Thyroid gland (tissue), 4 donors: ENCODE measurements around the gene GTF3C5. TPM values are rescaled to one million over a fixed set of nuclear protein-coding genes. Genes with fewer than 3 reads are reported as not detected.

Experiments used
- DNase-seq, 2 donors: peaks; one replicate each; pipeline ENCODE4 v3.0.0-alpha.2; 2019
- H3K27ac ChIP-seq, 3 donors: fragments of 200-600 bp; sonication (generic); 1 replicate in 2 of 3; 2 replicates in 1 of 3; pipeline ENCODE4 v1.5.1; 2016 to 2019; ENCODE audit warnings: mild to moderate bottlenecking in 1 of 3, moderate library complexity in 1 of 3
- H3K27me3 ChIP-seq: fragments of 200-600 bp; sonication (generic); one replicate; pipeline ENCODE4 v1.5.1; 2019
- H3K36me3 ChIP-seq, 2 donors: fragments of 200-600 bp; sonication (generic); one replicate each; pipeline ENCODE4 v1.5.1; 2016 to 2019
- H3K4me1 ChIP-seq, 2 donors: fragments of 200-600 bp; sonication (generic); one replicate each; pipeline ENCODE4 v1.5.1; 2017 to 2019
- H3K4me3 ChIP-seq, 3 donors: fragments of 200-600 bp; sonication (generic); replicated peaks in 1 of 3; 1 replicate in 2 of 3; 2 replicates in 1 of 3; pipeline ENCODE4 v1.5.1; 2016; ENCODE audit warnings: mild to moderate bottlenecking in 1 of 3
- H3K9me3 ChIP-seq: fragments of 200-600 bp; sonication (generic); one replicate; pipeline ENCODE4 v1.5.1; 2017
- POLR2A ChIP-seq, 2 donors: fragments of 450-650 bp; IDR thresholded peaks; one replicate each; pipeline ENCODE4 v1.6.1; 2017; ENCODE audit warnings: antibody characterized with exemption in 2 of 2, mild to moderate bottlenecking in 2 of 2, moderate library complexity in 1 of 2
- WGBS, 2 donors: methylation state at CpG; one replicate each; pipeline ENCODE4 v1.1.5; 2017; 5-methylcytosine and 5-hydroxymethylcytosine counted together
- intact Hi-C: fragments of 100-400 bp; cut with DNase I; formaldehyde crosslinking; loops from one replicate; pipeline ENCODE4 v1.15.1; 2023
- microRNA-seq: library from miRNA; unstranded; fragments of <30 nt; microRNA quantifications from one replicate; pipeline ENCODE4, GENCODE V29; 2016
- small RNA-seq: library from RNA; depleted of rRNA; stranded (forward); fragments of <200 nt; gene quantifications from one replicate; pipeline ENCODE3, GENCODE V24; 2016
- total RNA-seq, 4 donors: library from RNA; depleted of rRNA; stranded (reverse); fragments of >200 nt; gene quantifications; one replicate each; pipeline ENCODE4 v1.2.3, GENCODE V29; 2016
- TF ChIP-seq, protein P1 (sequence below), 6 experiments: fragments of 200-600 bp in 3 of 6; fragments of 450-650 bp in 3 of 6; sonication (generic) in 3 of 6; IDR thresholded peaks; one replicate each; pipeline ENCODE4 v1.5.1; 2016 to 2019; ENCODE audit warnings: antibody characterized with exemption in 6 of 6, mild to moderate bottlenecking in 2 of 6, inconsistent platforms in 1 of 6, moderate library complexity in 1 of 6

GTF3C5 gene
- total RNA-seq, 4 donors from 2014 or later = 49.3 to 69.0 (median 56.8) TPM

DNA sequence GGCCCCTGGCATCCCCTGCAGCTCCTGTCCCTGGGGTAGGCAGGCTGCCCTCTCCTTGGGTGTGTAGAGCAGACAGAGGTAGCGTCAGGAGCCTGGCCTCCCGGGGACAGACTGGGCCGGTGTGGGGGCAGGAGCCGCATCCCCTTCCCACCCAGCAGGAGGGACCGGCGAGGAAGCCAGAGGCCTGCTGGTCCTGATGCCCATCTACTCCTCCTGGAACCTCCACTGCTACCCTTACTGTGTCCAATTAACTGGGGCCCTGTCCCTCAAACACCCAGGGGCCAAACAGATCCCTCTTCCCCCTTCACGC is 74.6 kb downstream of the GTF3C5 start:
- H3K36me3 ChIP-seq = peaks cover 62 to 69% of the 10 kb centered on the region in 2 donors

DNA sequence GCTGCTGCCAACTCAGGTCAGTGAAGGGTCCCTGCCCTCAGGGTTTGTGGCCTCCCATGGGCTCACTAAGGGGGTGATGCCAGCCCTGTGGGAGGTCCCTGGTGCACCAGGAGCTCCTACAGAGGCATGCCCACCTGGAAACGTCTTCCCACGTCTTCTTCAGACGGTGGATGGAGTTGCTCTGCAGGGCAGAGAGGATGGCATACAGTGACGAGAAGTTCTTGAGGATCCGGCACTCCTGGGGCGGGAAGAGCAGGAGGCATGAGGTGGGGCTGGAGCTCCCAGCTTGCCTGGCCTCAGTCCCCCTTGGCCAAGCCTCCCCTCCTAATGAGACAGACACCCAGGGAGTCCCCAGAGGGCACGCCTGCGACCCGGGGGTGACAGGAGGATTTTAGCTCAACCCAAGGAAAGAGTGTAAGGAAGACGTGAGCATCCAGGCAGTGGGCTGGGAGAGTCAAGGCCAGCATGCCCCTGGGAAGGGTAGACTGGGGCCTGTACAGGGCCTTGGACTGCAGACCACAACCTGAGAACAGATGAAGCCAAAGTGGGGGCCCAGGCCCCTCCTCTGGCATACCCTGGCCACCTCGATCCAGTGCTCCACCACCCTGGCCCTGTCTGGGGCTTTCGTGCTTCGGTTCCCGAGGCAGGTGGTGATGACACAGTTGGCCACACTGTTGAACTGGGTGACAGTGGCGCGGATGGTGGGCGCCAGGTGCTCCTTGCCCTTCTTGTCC is 75.9 kb downstream of the GTF3C5 start:
- H3K4me3 ChIP-seq = no peak overlapping the region
- no peak for TF ChIP-seq POLR2A (IDR thresholded peaks at IDR 0.05)
- TF ChIP-seq, protein P1, sequence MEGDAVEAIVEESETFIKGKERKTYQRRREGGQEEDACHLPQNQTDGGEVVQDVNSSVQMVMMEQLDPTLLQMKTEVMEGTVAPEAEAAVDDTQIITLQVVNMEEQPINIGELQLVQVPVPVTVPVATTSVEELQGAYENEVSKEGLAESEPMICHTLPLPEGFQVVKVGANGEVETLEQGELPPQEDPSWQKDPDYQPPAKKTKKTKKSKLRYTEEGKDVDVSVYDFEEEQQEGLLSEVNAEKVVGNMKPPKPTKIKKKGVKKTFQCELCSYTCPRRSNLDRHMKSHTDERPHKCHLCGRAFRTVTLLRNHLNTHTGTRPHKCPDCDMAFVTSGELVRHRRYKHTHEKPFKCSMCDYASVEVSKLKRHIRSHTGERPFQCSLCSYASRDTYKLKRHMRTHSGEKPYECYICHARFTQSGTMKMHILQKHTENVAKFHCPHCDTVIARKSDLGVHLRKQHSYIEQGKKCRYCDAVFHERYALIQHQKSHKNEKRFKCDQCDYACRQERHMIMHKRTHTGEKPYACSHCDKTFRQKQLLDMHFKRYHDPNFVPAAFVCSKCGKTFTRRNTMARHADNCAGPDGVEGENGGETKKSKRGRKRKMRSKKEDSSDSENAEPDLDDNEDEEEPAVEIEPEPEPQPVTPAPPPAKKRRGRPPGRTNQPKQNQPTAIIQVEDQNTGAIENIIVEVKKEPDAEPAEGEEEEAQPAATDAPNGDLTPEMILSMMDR (IDR thresholded peaks at IDR 0.05) = no peak
- H3K27me3 ChIP-seq = no peaks in the 10 kb centered on the region
- intact Hi-C loops = no loop called here
- H3K9me3 ChIP-seq = no peaks in the 10 kb centered on the region
- H3K4me1 ChIP-seq = no peaks in the 10 kb centered on the region
- H3K36me3 ChIP-seq = peaks cover 49 to 58% of the 10 kb centered on the region in 2 donors
- 92 to 96% methylated on average over 11 to 17 of the region's 17 CpGs for WGBS, 2 donors
- no peak overlapping the region for H3K27ac ChIP-seq
- DNase-seq = no peak

More for the DNA sequence above, 74.6 kb downstream of the GTF3C5 start:
- WGBS, 2 donors = 92 to 100% methylated on average over 1 to 7 of the region's 7 CpGs
- no peak for TF ChIP-seq POLR2A (IDR thresholded peaks at IDR 0.05)
- TF ChIP-seq, protein P1 (IDR thresholded peaks at IDR 0.05) = no peak
- no peak for DNase-seq
- Histone ChIP-seq H3K27ac (no peak overlapping the region), H3K4me3 (no peak overlapping the region), H3K4me1 (no peaks in the 10 kb centered on the region), H3K9me3 (no peaks in the 10 kb centered on the region), H3K27me3 (no peaks in the 10 kb centered on the region)
- intact Hi-C loops = no loop called here

DNA sequence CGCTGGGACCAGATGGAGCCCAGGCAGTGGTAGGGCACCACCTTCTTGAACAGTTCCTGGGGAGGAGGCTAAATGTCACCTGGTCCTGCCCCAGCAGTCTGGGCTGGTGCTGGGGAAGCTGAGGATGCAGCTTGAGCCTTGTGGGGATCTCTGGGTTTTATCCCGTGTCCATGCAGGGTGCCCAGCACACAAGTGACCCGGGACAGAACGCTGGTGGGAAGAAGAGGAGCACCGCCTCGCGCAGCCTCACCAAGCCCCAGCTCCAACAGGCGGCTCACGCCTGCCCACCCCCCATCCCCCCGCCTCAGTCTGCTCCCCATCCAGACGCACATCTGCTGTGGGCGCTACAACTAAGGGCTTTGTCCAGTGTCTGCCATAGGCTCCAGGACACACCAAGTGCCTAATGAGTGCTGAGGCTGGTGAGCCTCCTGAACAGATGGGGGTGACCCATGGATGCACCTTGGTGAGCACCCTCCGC is 76.5 kb downstream of the GTF3C5 start:
- TF ChIP-seq POLR2A (IDR thresholded peaks at IDR 0.05) = no peak
- Histone ChIP-seq H3K4me3 (no peak overlapping the region), H3K4me1 (peaks cover 0 to 3% of the 10 kb centered on the region in 2 donors), H3K27ac (no peak overlapping the region), H3K9me3 (no peaks in the 10 kb centered on the region), H3K27me3 (no peaks in the 10 kb centered on the region), H3K36me3 (peaks cover 43 to 52% of the 10 kb centered on the region in 2 donors)
- no peak for DNase-seq
- intact Hi-C loops = no loop called here
- WGBS, 2 donors = 94 to 100% methylated on average over 2 to 3 of the region's 13 CpGs

Small RNAs within 50 kb of the gene (microRNA-seq; reads per million reads assigned to microRNA genes)
- 1.8 reads per million for gene MIR6877

Small RNAs within 50 kb of the gene (small RNA-seq; reads per million reads assigned to genes)
- not detected for gene MIR6877

Other genes starting within 250 kb of the GTF3C5 start
- 1 to 10 TPM; 5.4 to 9.9 (median 8.0) TPM for gene AK8, start 152.7 kb upstream of the GTF3C5 start, total RNA-seq
- gene SPACA9, start 152.1 kb upstream of the GTF3C5 start, total RNA-seq = 10 to 100 TPM; 14.6 to 22.3 (median 19.0) TPM
- 100 to 1,000 TPM in 1 of 4 donors, 10 to 100 TPM in 3; 52.7 to 114 (median 66.7) TPM for gene TSC1, start 86.4 kb upstream of the GTF3C5 start, total RNA-seq
- under 1 TPM in 1 of 4 donors, not detected in 3; 0.11 TPM for gene GFI1B, start 52.3 kb upstream of the GTF3C5 start, total RNA-seq
- gene CEL, start 31.0 kb downstream of the GTF3C5 start, total RNA-seq = under 1 TPM in 3 of 4 donors, not detected in 1; 0.27 to 0.46 (median 0.33) TPM
- gene RALGDS, start 90.2 kb downstream of the GTF3C5 start, total RNA-seq = 10 to 100 TPM; 32.2 to 55.3 (median 43.5) TPM
- gene GBGT1, start 132.9 kb downstream of the GTF3C5 start, total RNA-seq = 10 to 100 TPM; 21.4 to 45.0 (median 25.1) TPM
- not detected for gene OBP2B, start 178.3 kb downstream of the GTF3C5 start, total RNA-seq
- gene ABO, start 244.2 kb downstream of the GTF3C5 start, total RNA-seq = 10 to 100 TPM; 15.7 to 32.6 (median 24.9) TPM